CD14-positive monocyte (primary cell): Measurements from ENCODE around the gene FAM3C. TPM values are rescaled to one million over a fixed set of nuclear protein-coding genes. Genes with fewer than 3 reads are reported as not detected.

Source experiments
- DNase-seq, 3 donors: peaks; one replicate each; pipeline ENCODE4 v3.0.0-alpha.2; 2011 to 2022
- H2AFZ ChIP-seq: 2 replicates; pipeline ENCODE4 v1.6.0; 2012; ENCODE audit warnings: mild to moderate bottlenecking, low read depth, low read length, inconsistent platforms; ENCODE audit not compliant: insufficient read depth, poor library complexity, severe bottlenecking
- H3K27ac ChIP-seq, 2 donors: 1 replicate in 1 of 2; 2 replicates in 1 of 2; pipeline ENCODE4 v1.5.1; 2012 to 2013; ENCODE audit warnings: low read length in 2 of 2, control low read depth in 1 of 2, inconsistent platforms in 1 of 2, low read depth in 1 of 2, mild to moderate bottlenecking in 1 of 2
- H3K27me3 ChIP-seq, 2 donors: one replicate each; pipeline versions ENCODE4 v1.6.0 to v1.6.1; 2011 to 2013; ENCODE audit warnings: low read length in 2 of 2; ENCODE audit not compliant: control insufficient read depth in 2 of 2, insufficient read depth in 2 of 2
- H3K36me3 ChIP-seq, 2 donors: replicated peaks in 1 of 2; 1 replicate in 1 of 2; 2 replicates in 1 of 2; pipeline versions ENCODE4 v1.5.1 to v1.6.1; 2012 to 2013; ENCODE audit warnings: low read length in 2 of 2, control low read depth in 1 of 2, inconsistent platforms in 1 of 2, mild to moderate bottlenecking in 1 of 2; ENCODE audit not compliant: insufficient read depth in 2 of 2, control insufficient read depth in 1 of 2
- H3K4me1 ChIP-seq, 2 donors: 1 replicate in 1 of 2; 2 replicates in 1 of 2; pipeline versions ENCODE4 v1.5.1 to v1.6.1; 2012 to 2013; ENCODE audit warnings: low read length in 2 of 2, control low read depth in 1 of 2, inconsistent platforms in 1 of 2, mild to moderate bottlenecking in 1 of 2, moderate library complexity in 1 of 2; ENCODE audit not compliant: insufficient read depth in 2 of 2, control insufficient read depth in 1 of 2
- H3K4me2 ChIP-seq: replicated peaks from 2 replicates; pipeline ENCODE3; 2012; ENCODE audit warnings: low read length, moderate library complexity, mild to moderate bottlenecking; ENCODE audit not compliant: poor library complexity, severe bottlenecking; ENCODE audit errors: extremely low read depth
- H3K4me3 ChIP-seq, 3 experiments: fragments of 200-600 bp in 1 of 3; sonication (generic) in 1 of 3; replicated peaks in 1 of 3; 1 replicate in 2 of 3; 2 replicates in 1 of 3; pipeline ENCODE4 v1.5.1; 2011 to 2013; ENCODE audit warnings: low read length in 3 of 3, mild to moderate bottlenecking in 3 of 3, control low read depth in 2 of 3, low read depth in 2 of 3, inconsistent platforms in 1 of 3, moderate library complexity in 1 of 3
- H3K79me2 ChIP-seq: 2 replicates; pipeline ENCODE4 v1.6.0; 2012; ENCODE audit warnings: mild to moderate bottlenecking, control low read depth, inconsistent platforms, low read length, moderate library complexity; ENCODE audit not compliant: insufficient read depth
- H3K9ac ChIP-seq: 2 replicates; pipeline ENCODE4 v1.6.0; 2017; ENCODE audit warnings: low read length, mild to moderate bottlenecking; ENCODE audit not compliant: insufficient read depth, poor library complexity, severe bottlenecking
- H3K9me3 ChIP-seq, 2 donors: replicated peaks in 1 of 2; 1 replicate in 1 of 2; 2 replicates in 1 of 2; pipeline versions ENCODE4 v1.5.1 to v1.6.1; 2012 to 2013; ENCODE audit warnings: low read length in 2 of 2, control low read depth in 1 of 2; ENCODE audit not compliant: control insufficient read depth in 1 of 2, insufficient read depth in 1 of 2
- H4K20me1 ChIP-seq: 2 replicates; pipeline ENCODE4 v1.6.0; 2012; ENCODE audit warnings: mild to moderate bottlenecking, low read length, control low read depth, moderate library complexity; ENCODE audit not compliant: insufficient read depth
- H3K27ac Mint-ChIP-seq, 7 donors: one replicate each; pipeline ENCODE4 v1.8.0; 2020; ENCODE audit warnings: mild to moderate bottlenecking in 7 of 7, mixed read lengths in 7 of 7, moderate library complexity in 6 of 7, inconsistent platforms in 2 of 7
- H3K27me3 Mint-ChIP-seq, 3 donors: one replicate each; pipeline ENCODE4 v1.8.0; 2021 to 2022; ENCODE audit warnings: low read depth in 3 of 3, mild to moderate bottlenecking in 3 of 3, mixed read lengths in 3 of 3, moderate library complexity in 3 of 3, inconsistent platforms in 1 of 3
- H3K36me3 Mint-ChIP-seq, 2 donors: one replicate each; pipeline ENCODE4 v1.8.0; 2020; ENCODE audit warnings: mixed read lengths in 2 of 2, inconsistent platforms in 1 of 2, mild to moderate bottlenecking in 1 of 2
- H3K4me1 Mint-ChIP-seq: one replicate; pipeline ENCODE4 v1.8.0; 2020; ENCODE audit warnings: mild to moderate bottlenecking, mixed read lengths
- H3K4me3 Mint-ChIP-seq, 2 donors: one replicate each; pipeline ENCODE4 v1.8.0; 2020; ENCODE audit warnings: mild to moderate bottlenecking in 2 of 2, mixed read lengths in 2 of 2, moderate library complexity in 1 of 2
- H3K9me3 Mint-ChIP-seq, 7 donors: one replicate each; pipeline ENCODE4 v1.8.0; 2020 to 2022; ENCODE audit warnings: mixed read lengths in 7 of 7, mild to moderate bottlenecking in 6 of 7, moderate library complexity in 6 of 7, inconsistent platforms in 2 of 7
- CTCF ChIP-seq: fragments of 200-600 bp; IDR thresholded peaks from one replicate; pipeline ENCODE4 v1.8.0; 2022; ENCODE audit warnings: antibody characterized with exemption, mild to moderate bottlenecking
- WGBS: methylation state at CpG from one replicate; pipeline ENCODE4 v1.1.5; 2013; ENCODE audit warnings: missing lambda C conversion rate; ENCODE audit not compliant: insufficient coverage; 5-methylcytosine and 5-hydroxymethylcytosine counted together
- intact Hi-C, 2 donors: fragments of 100-400 bp; cut with micrococcal nuclease; formaldehyde crosslinking; loops; one replicate each; pipeline versions ENCODE4 v1.15.0 to v1.15.1; 2023
- polyA plus RNA-seq, 3 donors: library from polyadenylated mRNA; depleted of rRNA in 1 of 3; unstranded in 2 of 3; stranded (reverse) in 1 of 3; fragments of 300-500 nt in 2 of 3; fragments of >200 nt in 1 of 3; fragmentation: Illumina TruSeq in 2 of 3; gene quantifications; 1 replicate in 2 of 3; 2 replicates in 1 of 3; pipeline ENCODE4 v1.2.3, GENCODE V29; 2012 to 2021

Gene FAM3C
- polyA plus RNA-seq, 3 donors = 5.5 to 13.0 (median 7.3) TPM

GRCh38 chr7:121344093-121344492 lies 52.0 kb downstream of the FAM3C start:
- no peak overlapping the region for H3K27ac Mint-ChIP-seq

GRCh38 chr7:121343302-121343701 lies 52.8 kb downstream of the FAM3C start:
- H2AFZ ChIP-seq = no peak overlapping the region
- H3K4me2 ChIP-seq = no peak overlapping the region
- H3K4me1 ChIP-seq = no peaks in the 10 kb centered on the region
- no peak overlapping the region for H3K27ac Mint-ChIP-seq
- no peaks in the 10 kb centered on the region for H3K27me3 ChIP-seq
- H3K36me3 Mint-ChIP-seq = peaks cover 5 to 18% of the 10 kb centered on the region in 2 donors
- H3K36me3 ChIP-seq = no peaks in the 10 kb centered on the region
- no peaks in the 10 kb centered on the region for H3K9me3 ChIP-seq
- H4K20me1 ChIP-seq = no peaks in the 10 kb centered on the region
- H3K4me3 ChIP-seq = no peak overlapping the region
- no CpG with 5 or more reads among the region's 3 CpGs for WGBS
- no peaks in the 10 kb centered on the region for H3K27me3 Mint-ChIP-seq
- TF ChIP-seq CTCF = no peak
- intact Hi-C loops = no loop called here
- no peaks in the 10 kb centered on the region for H3K4me1 Mint-ChIP-seq
- no peak for DNase-seq
- H3K9ac ChIP-seq = no peak overlapping the region
- H3K9me3 Mint-ChIP-seq = no peaks in the 10 kb centered on the region
- H3K4me3 Mint-ChIP-seq = no peak overlapping the region
- H3K27ac ChIP-seq = no peak overlapping the region
- H3K79me2 ChIP-seq = no peaks in the 10 kb centered on the region

More at GRCh38 chr7:121344093-121344492, 52.0 kb downstream of the FAM3C start:
- no peak overlapping the region for H2AFZ ChIP-seq
- no peak overlapping the region for H3K4me2 ChIP-seq
- H3K9ac ChIP-seq = no peak overlapping the region
- no peaks in the 10 kb centered on the region for H3K9me3 ChIP-seq
- H3K9me3 Mint-ChIP-seq = no peaks in the 10 kb centered on the region
- no peaks in the 10 kb centered on the region for H3K79me2 ChIP-seq
- H3K27me3 ChIP-seq = no peaks in the 10 kb centered on the region
- no CpG with 5 or more reads among the region's 2 CpGs for WGBS
- H3K36me3 Mint-ChIP-seq = peaks cover 5 to 18% of the 10 kb centered on the region in 2 donors
- H3K36me3 ChIP-seq = no peaks in the 10 kb centered on the region
- no peak for TF ChIP-seq CTCF
- H3K4me3 ChIP-seq = no peak overlapping the region
- H3K27me3 Mint-ChIP-seq = no peaks in the 10 kb centered on the region
- no peaks in the 10 kb centered on the region for H3K4me1 ChIP-seq
- H4K20me1 ChIP-seq = no peaks in the 10 kb centered on the region
- no peak overlapping the region for H3K4me3 Mint-ChIP-seq
- intact Hi-C loops = no loop called here
- DNase-seq = no peak
- H3K4me1 Mint-ChIP-seq = no peaks in the 10 kb centered on the region
- no peak overlapping the region for H3K27ac ChIP-seq
